ENCODE measurements around the gene CARMIL3.
A peak's percentile ranks its signal among the peaks of the same experiment; 100 is the strongest.
"Not testable (repeated sequence)": the region's sequence is repeated elsewhere in the genome, so short reads cannot be mapped to it uniquely, and the experiment has no call there.

The CARMIL3 gene

DNA sequence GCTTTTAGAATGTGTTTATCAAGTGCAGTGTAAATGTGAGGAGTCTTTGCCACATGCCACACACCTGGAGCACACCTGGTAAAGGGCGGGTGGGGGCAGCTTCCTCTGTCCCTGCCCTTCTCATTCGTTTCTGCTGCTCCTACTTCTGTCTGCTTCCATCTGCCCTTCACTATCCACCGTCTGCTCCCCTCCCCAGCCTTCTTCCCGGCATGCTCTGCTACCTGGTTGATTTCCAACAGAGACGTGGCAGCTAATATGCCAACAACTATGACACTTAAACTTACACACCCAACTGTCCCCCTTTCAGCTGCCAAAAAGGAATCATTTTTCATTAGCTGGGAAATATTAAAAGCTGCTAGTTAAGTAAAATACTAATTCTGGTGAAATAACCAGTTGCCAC lies 9.1 kb upstream of the CARMIL3 start:
- DNase-seq (ENCODE audit: low spot score), result no peak
- in situ Hi-C loops (cut with MboI; ENCODE audit: low sequenced_read_pairs, unreplicated experiment), result no loop called here
- TF ChIP-seq, protein P1, sequence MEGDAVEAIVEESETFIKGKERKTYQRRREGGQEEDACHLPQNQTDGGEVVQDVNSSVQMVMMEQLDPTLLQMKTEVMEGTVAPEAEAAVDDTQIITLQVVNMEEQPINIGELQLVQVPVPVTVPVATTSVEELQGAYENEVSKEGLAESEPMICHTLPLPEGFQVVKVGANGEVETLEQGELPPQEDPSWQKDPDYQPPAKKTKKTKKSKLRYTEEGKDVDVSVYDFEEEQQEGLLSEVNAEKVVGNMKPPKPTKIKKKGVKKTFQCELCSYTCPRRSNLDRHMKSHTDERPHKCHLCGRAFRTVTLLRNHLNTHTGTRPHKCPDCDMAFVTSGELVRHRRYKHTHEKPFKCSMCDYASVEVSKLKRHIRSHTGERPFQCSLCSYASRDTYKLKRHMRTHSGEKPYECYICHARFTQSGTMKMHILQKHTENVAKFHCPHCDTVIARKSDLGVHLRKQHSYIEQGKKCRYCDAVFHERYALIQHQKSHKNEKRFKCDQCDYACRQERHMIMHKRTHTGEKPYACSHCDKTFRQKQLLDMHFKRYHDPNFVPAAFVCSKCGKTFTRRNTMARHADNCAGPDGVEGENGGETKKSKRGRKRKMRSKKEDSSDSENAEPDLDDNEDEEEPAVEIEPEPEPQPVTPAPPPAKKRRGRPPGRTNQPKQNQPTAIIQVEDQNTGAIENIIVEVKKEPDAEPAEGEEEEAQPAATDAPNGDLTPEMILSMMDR (IDR thresholded peaks at IDR 0.05; ENCODE audit: borderline replicate concordance, control extremely low read depth, extremely low read depth, insufficient read depth, missing control alignments), result no peak

DNA sequence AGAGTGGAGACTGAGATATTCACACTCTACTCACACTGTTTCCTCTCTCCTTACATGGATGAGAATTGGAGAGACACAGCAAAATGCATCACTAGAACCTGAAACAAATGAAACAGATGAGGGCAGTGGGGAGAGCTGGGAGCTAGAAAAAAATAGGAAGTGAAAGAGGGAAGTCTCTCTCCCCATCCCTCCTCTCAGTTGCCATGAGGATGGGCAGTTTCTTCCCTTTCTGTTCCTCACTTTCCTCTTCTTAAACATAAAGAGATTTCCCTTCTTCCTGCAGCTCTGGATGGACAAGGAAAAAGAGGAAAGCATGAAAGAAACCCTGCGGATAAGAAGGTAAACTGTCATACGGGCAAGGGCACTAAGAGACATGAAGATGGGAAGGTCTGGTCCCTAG lies 2.8 kb upstream of the CARMIL3 start:
- DNase-seq (ENCODE audit: low spot score); in situ Hi-C loops (cut with MboI; ENCODE audit: low sequenced_read_pairs, unreplicated experiment): not testable (repeated sequence)

DNA sequence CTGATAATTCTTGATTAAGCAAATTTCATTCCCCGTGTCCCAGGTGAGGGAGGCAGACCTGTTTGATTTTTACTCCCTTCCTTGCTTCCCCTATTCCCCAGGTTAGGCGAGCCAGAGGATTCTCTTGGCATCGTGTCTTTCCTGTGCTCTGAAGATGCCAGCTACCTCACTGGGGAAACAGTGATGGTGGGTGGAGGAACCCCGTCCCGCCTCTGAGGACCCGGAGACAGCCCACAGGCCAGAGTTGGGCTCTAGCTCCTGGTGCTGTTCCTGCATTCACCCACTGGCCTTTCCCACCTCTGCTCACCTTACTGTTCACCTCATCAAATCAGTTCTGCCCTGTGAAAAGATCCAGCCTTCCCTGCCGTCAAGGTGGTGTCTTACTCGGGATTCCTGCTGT lies 1.1 kb upstream of the CARMIL3 start:
- in situ Hi-C loops (cut with MboI; ENCODE audit: low sequenced_read_pairs, unreplicated experiment); DNase-seq (ENCODE audit: low spot score): not testable (repeated sequence)

DNA sequence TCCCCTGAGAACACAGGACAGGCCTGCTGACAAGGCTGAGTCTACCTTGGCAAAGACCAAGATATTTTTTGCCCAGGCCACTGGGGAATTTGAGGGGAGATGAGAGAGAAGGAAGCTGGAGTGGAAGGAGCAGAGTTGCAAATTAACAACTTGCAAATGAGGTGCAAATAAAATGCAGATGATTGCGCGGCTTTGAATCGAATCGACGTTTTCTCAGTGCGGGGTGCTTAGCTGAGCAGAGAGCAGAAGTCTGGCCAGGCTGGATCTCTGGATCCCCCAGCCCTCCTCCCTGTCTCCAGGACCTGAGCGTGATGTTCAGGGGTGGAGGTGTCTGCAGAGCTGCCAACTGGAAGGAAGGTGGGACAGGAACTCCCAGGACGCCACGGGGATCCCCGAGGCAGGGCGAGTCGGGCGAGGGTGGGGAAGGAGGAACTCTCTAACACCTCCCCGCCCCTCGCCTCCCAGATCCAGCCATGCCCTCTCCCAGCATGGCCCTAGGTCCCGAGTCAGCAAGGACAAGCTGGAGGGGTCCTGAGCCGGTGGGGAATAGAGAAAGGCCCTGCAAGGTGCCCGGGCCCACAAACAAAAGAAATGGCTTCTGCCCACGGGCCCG lies 527 bp upstream of the CARMIL3 start:
- in situ Hi-C loops (cut with MboI; ENCODE audit: low sequenced_read_pairs, unreplicated experiment), result no loop called here

DNA sequence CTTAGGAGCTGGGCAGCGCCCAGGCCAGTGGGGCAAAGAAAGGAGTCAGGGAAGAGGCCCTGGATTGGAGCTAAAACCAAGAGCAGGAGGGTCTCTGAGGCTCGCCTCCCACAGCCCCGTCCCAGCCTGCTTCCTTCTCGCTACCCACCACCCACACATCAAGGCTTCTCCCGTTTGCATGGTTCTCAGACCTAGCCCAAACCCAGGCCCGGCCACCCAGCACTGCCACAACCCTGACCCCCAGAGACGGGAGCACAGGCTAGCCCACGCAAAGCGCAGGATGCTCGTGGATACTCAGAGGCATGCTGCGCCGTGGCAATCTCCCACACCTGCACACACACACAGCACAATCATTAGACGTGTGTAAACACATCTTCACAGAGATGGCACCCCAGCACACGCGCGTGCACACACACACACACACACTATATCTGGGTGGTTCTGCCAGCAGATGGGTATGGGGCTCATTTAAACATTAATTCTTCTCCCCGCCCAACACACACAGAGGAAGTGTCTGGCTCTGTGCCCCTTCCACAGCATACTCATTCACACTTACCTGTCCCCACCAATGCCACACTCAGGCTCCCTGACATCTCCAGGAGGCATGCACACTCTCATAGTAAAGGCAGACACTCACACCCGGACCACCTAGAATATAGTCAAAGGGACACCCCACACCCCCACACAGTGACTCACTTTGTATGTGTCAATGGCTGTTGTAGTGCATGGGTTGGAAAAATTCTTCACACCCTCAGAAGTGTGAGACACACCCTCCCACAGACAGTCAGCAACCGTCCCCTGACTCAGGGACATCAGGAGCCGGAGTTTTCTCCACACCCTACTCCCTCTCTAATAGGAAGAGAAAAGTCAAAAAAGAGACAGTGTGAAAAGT lies 1.1 kb downstream of the CARMIL3 start:
- DNase-seq (ENCODE audit: low spot score), result peak; percentile 14

More for the DNA sequence above, 527 bp upstream of the CARMIL3 start:
- DNase-seq (ENCODE audit: low spot score), result peak; percentile 43
- TF ChIP-seq, protein P1 (IDR thresholded peaks at IDR 0.05; ENCODE audit: borderline replicate concordance, control extremely low read depth, extremely low read depth, insufficient read depth, missing control alignments), result no peak

DNA sequence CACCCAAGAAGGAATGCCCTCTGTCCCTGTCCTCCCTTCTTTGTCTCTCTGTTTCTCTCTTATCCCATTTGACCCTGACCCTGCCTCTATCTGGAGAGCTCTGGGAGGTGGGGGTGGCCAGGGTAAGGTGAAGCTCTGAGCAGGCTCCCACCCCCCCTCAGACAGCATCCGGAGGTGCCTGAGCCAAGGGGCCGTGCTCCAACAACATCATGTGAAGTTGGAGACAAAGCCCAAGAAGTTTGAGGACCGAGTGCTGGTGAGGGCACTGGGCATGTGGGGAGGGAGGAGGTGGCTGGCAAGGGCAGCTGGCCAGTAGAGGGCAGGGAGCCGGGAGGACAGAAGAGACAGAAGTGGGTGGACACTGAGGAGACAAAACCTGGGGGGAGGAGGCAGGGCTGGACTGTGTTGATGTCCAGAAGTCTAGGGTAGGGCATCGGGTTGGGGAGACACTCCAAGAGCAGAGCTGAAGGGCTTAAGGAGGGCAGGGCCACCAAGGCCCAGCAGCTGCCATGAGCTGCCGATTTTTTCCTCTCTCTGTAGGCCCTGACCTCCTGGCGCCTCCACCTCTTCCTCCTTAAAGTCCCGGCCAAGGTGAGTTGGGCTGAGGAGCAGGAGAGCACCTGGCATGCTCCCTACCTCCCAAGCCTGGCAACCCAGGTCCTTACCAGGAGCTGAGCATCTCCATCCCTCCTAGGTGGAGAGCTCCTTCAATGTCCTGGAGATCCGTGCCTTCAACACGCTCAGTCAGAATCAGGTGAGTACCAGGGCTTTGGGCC lies 1.9 kb downstream of the CARMIL3 start:
- in situ Hi-C loops (cut with MboI; ENCODE audit: low sequenced_read_pairs, unreplicated experiment), result no loop called here
- peak; percentile 17 for DNase-seq (ENCODE audit: low spot score)
- TF ChIP-seq, protein P1 (IDR thresholded peaks at IDR 0.05; ENCODE audit: borderline replicate concordance, control extremely low read depth, extremely low read depth, insufficient read depth, missing control alignments), result no peak

More for the DNA sequence above, 1.1 kb downstream of the CARMIL3 start:
- in situ Hi-C loops (cut with MboI; ENCODE audit: low sequenced_read_pairs, unreplicated experiment), result no loop called here
- TF ChIP-seq, protein P1 (IDR thresholded peaks at IDR 0.05; ENCODE audit: borderline replicate concordance, control extremely low read depth, extremely low read depth, insufficient read depth, missing control alignments), result no peak

DNA sequence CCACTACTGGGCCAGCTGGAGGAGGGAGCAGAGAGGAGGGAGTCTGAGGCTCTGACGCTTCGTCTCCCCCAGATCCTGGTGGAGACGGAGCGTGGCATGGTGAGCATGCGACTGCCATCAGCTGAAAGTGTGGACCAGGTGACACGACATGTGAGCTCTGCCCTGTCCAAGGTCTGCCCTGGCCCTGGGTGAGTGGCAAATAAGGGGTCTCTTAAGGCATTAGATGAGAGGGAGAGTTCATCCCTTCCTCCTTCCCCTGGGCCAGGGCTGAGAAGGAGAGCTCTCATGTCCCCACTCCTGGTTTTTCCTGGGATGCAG lies 2.5 kb downstream of the CARMIL3 start:
- TF ChIP-seq, protein P1 (IDR thresholded peaks at IDR 0.05; ENCODE audit: borderline replicate concordance, control extremely low read depth, extremely low read depth, insufficient read depth, missing control alignments), result no peak
- DNase-seq (ENCODE audit: low spot score), result no peak
- in situ Hi-C loops (cut with MboI; ENCODE audit: low sequenced_read_pairs, unreplicated experiment), result no loop called here

All from GM13976 (cell line).